HG03045 (cell line): ENCODE measurements around the gene ROPN1L.

ENCODE experiments used
- ATAC-seq: cut with Tn5 transposase; IDR thresholded peaks from one replicate; pipeline ENCODE4 v1.9.1; 2021; ENCODE audit warnings: mild to moderate bottlenecking, moderate library complexity; ENCODE audit not compliant: unreplicated experiment

Gene ROPN1L

DNA sequence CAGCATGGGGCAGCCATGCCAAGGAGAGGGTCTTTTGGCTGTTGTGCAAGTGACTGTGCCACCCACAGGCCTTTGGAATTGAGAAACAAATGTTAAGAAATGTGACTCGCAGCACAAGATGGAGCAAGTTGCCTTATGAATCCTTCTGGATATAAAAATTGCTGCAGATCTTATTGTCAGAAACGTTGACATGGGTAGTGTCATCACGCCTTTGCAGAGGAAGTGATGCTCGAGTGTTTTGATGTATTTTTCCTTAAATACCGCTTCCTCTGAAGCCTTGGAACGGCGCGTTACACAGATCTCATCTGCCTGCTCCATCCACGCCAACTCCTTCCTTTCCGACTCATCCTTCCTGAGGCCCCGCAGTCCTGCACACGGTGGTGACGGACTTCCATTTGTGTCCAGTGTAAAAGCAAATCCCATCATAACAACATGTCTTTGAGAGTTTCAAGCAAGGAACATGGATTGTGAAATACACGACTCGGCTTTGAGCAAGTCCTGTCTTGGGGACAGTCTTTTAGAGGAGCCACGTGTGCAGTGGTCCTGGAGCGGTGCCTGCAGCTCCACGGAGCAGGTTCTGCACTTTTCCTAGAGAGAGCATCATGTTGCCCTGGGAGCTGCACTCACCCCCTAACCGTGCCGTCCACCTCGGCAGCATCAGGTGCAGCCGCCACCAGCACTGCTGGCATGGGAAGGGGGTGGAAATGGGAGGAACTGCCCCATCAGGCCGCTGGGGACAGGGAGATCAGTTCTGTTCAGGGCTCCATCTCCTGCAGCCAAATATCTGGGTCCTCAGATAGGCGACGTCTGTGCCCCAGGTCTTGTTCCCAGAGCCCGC is 15.1 kb downstream of the ROPN1L start:
- ATAC-seq, result no peak

DNA sequence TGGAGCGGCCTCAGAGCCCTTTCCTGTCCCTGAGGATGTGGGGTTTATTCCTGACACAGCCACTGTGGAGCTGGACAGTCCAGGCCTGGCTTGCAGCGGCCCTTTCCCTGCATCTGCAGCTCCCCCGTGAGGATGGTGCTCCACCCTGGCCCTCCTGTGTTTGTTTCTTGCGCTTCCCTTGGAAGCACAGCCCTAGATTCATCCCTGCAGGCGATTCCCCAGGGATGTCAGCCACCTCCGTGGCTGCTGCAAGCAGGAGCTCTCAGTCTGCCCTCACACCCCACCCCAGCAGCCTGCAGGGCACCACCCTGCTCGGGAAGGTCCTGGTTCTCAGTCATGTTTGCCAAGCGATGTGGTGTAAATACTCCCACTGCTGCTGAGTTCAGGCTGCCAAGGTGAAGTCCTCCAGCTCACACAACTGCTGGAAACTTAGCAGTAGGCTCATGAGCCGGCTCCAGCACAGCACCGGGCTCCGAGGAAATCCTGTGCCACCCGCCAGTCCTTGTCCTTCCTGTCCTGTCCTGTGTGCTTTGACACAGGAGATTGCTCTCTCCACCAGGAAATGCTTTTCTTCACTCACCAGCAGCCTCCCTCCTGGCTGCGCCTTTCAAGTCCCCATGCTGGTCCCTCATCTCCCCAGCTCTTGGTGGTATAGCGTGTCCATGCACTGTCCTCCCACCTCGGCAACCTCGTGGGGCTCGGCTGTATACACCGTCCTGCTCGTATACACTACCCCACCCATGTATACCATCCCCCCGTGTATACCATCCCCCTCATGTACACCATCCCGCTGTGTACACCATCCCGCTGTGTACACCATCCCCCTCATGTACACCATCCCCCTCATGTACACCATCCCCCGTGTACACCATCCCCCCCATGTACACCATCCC is 16.2 kb downstream of the ROPN1L start:
- ATAC-seq, result no peak

DNA sequence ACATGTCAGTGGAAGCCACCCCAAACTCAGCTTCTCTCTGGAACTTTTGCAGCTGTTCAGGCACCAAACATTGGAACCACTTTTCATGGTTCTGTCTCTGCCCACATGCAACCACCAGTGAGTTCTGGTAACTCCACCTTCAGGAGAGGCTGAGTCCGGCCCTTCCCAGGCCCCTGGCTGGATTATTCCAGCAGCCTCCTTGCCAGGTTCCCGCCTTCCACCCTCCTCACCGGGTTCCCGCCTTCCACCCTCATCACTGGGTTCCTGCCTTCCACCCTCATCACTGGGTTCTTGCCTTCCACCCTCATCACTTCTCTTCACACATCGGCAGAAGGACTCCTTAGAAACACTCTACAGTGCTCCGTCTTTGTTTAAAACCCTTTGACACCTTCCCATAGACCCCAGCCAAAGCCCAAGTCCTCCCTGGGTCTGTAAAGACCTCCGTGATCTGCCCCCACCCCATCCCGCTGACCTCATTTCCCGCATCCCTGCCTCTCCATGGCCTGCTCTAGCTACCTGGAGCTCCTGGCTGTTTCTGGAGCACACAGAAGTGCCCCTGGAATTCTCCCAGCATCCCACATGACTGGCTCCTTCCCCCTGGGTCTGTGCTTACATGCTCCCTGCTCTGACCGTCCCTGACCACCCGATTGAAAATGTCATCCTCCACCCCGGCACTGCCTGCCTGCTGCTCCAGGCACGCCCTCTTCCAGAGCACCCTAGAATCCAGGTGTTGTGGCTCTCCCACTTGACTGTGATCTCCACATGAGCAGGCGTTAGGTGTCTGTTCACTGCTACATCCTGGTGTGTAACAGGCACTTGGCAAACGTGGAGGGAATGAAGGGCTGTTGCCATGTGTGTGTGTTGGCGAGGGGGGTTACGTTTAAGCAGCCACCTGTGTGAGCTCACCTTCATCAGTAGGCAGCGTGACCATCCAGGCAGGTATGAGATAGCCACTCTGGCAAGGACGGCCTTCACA is 17.7 kb downstream of the ROPN1L start:
- ATAC-seq, result no peak

DNA sequence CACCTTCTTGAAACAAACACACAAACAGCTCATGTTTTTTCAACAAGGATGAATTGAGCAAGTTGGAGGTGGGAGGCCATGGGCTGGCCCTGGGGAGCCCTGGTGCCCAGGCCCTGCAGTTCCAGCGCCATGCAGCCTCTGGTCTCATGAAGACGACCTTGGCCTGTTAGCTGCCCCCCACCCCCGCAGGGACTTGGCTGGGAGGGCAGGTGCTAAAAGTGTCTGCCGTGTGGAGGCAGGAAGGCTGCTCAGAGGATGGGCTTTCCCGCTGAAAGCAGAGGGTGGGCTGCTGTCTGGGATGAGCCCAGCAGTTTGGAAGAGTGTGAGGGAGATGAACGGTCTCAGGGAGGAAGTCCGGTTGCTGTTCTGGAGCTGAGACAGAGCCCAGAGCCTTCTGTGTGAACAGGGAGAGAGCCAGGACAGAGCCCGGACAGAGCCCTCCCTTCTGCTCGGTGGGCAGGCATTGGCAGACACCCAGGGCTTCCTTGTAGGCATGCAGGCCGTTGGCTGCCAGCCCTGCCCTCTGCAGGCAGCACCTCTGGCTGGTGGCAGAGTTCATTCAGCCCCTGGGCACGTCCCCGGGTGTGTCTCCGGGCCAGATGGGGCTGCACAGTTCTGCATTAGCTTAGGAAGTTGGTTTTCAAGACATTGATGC is 18.7 kb downstream of the ROPN1L start:
- ATAC-seq, result no peak

DNA sequence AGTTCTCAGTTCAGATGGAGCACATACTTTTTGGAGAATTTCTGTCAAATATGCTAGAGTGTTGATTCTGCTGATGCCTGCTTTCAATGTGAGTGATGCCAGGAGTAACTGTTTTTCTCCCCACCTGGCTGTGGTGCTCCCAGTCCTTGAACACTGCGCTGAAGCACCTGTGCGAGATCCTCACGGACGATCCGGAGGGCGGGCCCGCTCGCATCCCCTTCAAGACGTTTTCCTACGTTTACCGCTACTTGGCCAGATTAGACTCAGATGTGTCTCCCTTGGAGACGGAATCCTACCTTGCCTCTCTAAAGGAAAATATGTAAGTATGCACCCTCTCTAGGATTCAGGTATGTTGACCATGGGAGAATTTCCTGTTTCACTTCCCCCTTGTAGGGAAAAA is 19.4 kb downstream of the ROPN1L start:
- no peak for ATAC-seq

DNA sequence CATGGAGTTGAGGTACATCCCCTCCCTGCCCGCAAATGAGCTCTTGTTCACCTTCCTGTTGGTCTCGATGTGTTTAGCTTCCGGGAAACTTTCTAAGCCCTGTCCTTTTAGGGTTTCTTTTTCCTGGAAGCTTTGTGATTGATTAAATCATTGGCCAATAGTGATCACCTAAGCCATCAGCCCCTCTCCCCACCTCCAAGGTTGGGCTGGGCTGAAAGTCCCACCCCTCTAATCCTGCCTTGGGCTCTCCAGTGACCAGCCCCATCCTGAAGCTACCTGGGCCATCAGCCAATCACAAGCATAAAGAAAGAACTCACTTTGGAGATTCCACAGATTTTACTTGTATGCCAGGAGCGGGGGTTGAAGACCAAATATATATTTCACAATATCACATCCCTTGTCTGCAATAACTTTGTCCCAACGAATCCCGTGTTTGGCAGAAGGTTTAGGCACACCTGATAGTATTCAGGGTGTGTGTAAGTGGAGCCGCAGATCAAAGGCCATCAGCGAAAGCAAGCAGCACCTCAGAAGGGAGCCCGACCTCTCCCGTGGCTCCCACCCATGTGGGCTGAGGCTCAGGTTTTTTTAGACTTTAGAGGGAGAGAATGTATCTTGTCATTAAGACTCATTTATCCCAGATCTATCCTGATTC is 20.4 kb downstream of the ROPN1L start:
- no peak for ATAC-seq

DNA sequence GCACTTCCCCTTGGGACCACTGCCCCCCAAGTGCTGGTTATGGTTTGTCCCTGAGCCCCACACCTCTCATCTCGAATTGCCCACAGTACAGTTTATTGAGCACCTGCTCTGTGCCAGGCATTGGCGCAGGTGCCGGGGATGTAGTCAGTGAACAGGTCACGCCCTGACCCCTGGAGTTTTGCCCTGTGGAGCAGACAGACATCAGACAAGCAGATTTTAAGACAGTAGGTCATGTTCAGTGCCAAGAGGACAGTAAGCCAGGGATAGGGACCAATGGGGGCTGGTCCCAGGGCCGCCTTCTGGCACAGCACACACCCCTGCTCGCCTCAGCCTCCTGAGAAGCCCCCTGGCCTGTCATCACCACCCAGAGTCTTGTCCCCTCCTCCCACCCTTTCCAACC is 21.9 kb downstream of the ROPN1L start:
- no peak for ATAC-seq

DNA sequence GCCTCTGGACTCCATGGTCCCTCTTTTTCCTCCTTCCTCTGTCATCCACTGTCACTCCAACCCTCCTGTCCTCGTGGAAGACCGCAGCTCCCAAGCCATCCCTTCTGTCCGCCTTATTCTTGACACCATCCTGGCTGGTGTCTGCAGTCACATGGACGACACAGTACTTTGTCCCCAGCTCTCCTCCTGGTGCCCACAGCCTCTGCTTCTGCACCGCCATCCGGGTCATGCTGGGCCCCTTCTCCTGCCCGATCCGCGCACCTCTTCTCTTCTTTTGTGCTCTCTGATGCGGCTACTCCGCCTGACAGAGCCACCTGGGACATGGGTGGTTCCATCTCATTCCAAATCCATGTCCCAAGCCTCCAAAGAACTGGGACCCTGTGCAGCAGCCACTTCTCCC is 22.5 kb downstream of the ROPN1L start:
- no peak for ATAC-seq

DNA sequence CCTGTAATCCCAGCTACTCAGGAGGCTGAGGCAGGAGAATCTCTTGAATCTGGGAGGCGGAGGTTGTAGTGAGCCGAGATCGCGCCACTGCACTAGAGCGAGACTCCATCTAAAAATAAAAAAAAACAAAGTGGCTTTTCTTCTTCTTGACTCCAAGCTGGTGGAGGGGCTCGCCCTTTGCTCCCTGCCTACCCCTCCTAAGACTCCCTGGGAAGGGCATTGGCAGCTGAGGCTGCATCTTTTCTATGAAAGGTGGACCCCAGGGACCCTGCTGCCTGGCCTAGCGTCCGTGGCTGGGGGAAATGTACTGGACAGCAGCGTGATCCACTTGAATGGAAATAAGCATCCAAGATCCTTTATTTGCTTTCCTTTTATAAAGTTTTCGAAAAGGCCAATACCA is 24.0 kb downstream of the ROPN1L start:
- no peak for ATAC-seq

DNA sequence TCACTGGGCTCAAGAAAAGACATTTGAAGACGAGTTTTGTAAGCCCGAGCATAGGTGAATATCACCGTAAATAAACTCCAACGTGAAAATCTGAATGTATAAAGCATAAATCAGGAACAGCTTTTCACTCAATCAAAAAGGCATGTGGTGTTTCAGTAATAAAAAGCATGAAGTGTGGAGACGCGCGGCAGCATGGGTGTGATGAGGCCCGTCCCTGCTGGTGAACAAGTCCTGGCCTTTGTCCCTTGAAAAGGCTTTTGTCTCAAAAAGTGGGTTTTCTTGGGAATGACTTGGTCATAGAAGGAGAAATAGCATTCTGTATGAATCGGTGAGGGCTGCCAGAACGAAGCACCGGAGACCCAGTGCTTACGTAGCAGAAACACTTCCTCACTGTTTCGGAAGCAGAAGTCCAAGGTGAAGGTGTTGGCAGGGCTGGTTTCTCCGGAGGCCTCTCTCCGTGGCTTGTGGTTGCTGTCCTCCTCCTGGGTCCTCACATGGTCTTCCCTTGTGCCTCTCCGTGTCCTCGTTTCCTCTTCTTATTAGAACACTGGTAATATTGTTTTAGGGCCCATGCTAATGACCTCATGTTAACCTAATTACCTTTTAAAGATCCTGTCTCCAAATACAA is 24.9 kb downstream of the ROPN1L start:
- ATAC-seq, result no peak

DNA sequence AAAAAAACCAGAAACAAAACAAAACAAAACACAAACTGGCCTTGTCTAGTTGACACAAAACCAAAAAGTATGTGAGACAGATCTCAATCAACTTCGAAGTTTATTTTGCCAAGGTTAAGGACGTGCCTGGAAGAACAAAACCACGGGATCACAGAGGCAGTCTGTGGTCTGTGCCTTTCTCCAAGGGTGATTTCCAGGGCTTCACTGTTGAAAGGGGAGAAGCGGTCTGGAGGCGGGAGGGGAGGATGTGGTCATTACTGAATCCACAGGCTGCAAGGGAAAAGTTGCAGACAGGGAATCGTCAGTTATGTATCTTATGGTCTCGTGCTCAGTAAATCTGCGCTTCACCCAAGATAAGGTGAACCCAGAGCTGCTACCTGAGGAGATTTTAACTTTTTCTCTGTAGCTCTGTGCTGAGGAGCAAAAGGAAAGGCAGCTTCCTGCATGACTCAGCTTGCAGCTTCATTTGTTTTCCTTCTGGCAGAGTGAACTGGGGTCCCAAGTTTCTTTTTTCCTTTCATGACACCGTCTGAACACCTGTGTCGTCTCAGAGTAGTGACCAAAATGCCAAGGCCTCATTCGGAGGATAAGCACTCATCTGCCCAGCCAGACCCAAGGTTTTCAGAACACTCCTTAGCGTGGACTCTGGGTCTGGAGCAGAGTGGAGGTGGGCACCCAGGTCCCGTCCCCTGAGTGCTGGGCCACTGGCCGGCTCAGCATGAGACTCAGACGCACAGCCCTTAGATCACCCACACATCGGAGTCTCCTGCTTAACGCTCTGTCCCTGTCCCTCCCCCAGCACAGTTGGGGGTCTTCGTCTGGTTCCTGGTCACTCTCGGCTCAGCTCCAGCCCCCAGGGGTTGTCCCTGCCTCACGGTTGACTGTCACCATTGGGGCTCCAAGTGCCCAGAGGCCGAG is 25.9 kb downstream of the ROPN1L start:
- ATAC-seq, result no peak

DNA sequence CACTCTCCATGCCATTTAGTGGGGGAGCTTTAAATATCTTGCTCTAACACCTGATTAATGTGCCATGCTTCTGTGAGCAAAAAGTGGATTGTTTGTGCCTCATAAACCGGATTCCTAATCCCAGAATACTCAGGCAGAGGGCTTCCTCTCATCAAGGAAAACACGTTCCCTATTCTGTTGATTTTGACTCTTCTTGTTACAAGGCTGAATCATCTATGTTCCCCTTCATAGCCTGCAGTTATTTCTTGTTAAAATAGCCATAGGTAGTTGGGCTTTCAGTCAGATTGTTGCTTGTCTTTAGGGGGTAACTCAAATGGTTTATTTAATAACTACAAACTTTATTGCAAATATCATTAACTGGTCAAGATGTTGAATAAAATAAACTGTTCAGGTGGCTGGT is 26.6 kb downstream of the ROPN1L start:
- no peak for ATAC-seq

DNA sequence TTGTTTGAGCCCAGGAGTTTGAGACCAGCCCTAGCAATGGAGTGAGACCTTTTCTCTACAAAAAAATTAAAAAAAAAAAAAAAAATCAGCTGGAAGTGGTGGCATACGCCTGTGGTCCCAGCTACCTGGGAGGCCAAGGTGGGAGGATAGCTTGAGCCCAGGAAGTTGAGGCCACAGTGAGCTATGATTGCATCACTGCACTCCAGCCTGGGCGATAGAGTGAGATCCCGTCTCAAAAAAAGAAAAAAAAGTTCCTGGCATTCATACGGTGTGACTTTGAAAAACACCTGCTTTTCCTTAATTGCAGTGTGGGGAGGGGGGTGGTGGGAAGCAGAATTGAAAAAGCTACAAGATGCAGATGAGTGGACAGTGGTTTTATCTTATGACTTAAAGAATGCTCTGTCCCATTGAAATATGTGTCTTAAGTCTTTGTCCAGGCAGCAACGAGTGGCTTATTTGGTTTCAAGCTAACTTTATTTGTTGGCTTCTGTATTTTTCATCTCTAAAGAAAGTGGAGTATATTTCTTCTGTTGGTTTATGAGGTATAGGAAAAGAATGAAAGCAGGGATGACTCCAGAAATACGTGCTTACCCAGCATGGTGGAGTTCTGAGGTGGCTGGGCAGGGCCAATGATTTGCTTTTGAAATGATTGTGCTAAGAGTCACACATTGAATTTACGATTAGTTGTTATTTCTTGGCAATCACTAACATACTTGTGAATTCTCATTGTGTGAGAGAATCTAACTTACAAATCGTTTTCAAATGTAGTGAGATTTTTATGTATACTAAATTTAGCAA is 27.8 kb downstream of the ROPN1L start:
- ATAC-seq, result no peak

DNA sequence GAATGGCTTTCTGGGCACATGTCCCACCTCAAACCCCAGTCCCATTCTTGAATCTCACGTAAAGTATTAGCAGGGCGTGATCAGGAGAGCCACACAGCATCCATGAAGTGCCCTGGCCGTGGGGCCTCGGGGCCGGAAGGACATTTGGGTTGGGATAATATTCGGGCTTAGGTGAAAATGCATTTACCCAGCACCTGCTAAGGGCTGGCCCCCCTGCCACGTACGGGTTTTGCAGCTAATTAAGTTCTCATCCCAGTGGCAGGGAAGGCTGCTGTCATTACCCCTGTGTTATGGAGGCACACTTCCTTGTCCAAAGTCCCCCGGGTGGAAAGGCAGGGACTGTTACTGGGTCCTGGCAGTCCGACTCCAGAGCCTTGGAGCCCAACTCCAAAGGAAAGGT is 29.0 kb downstream of the ROPN1L start:
- ATAC-seq, result no peak

DNA sequence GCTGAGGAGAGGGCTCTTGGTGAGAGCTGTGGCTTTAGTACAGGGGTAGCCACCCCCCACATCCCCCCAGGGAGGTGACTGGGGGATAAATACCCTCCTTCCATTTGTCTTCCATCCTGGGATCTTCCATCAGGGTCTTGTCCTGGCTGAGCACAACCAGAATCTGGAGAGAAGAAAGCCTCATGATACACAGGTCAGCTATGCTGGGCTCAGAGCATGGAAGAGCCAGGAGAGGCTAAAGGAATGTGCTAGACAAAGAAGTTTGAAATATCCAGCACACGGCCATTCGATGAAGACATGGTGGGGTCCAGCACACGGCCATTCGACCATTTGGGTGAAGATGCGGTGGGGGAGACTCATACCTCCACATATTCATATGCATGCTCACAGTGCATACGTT is 30.0 kb downstream of the ROPN1L start:
- no peak for ATAC-seq

DNA sequence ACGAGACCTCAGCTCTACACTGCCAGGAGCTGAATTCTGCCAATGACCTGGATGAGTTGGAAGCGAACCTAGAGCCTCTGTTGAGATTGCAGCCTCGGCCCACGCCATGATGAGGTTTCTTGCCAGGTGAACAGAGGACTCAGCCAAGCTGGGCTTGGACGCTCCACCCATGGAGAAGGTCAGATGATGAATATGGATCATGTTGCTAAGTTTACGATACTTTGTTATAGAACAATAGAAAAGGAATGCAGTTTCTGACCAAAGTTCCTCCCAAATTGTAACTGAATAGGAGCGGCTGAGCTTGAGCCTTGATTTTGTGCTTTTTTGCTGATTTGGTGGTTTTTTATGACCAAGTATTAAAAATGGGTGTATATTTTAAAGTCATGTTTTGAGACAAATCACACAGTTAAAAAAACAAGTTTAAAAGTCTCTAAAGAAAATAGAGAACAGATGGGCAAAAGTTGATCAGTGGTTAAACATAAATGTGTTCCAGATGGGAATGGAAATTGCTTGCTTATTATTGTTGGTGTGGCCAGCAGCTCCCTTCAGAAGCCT is 32.9 kb downstream of the ROPN1L start:
- ATAC-seq, result no peak

DNA sequence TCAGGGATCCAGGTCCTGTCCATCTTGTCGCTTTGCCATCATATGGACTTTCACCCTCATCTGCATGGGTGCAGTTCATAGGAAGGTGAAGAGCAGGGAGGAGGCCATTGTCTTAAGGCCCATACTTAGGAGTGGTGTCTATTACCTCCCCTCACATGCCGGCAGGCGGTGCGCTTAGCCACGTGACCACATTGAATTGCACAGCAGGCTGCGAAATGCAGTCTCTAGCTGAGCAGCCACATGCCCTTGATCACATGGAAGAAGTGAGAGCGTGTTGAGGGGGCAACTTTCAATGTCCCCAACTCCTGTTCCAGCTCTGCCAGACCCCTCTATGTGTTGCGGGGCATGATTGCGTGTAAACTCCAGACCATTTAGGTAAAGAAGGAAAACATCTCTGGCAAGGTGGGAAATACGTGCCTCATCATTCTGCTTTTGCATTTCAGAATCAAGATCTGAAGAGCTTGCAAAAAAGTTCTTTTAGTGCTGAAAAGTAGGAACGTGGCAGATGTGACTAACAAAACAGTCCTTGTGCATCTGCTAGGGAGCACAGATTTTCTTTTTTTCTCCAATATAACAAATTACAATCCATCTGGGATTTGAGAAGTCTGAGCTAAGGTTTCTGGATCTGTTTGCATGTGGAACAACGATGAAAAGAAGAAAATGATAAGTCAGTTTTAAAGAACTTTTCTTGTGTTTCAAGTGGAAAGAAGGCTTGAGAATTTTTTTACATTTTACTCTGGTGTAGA is 34.4 kb downstream of the ROPN1L start:
- no peak for ATAC-seq
